Tibial nerve (tissue), 4 donors: Measurements from ENCODE around the gene REV3L.

Experiments used
- CTCF ChIP-seq, 5 experiments: fragments of 200-600 bp in 3 of 5; fragments of 450-650 bp in 2 of 5; sonication (generic) in 3 of 5; IDR thresholded peaks; one replicate each; pipeline ENCODE4 v1.5.1; 2016 to 2019; ENCODE audit warnings: antibody characterized with exemption in 5 of 5, mild to moderate bottlenecking in 3 of 5, moderate library complexity in 2 of 5
- EP300 ChIP-seq, 2 donors: sonication (generic); formaldehyde crosslinking; IDR thresholded peaks; one replicate each; pipeline ENCODE4 v1.6.1; 2017; ENCODE audit warnings: antibody characterized with exemption in 2 of 2, mild to moderate bottlenecking in 1 of 2
- POLR2A ChIP-seq, 2 donors: fragments of 450-650 bp; IDR thresholded peaks; one replicate each; pipeline ENCODE4 v1.6.1; 2017; ENCODE audit warnings: antibody characterized with exemption in 2 of 2, mild to moderate bottlenecking in 2 of 2, moderate library complexity in 2 of 2

- TF ChIP-seq CTCF (IDR thresholded peaks at IDR 0.05) (no peak), POLR2A (IDR thresholded peaks at IDR 0.05) (no peak), EP300 (IDR thresholded peaks at IDR 0.05) (no peak)
Observed at GRCh38 chr6:111480988-111481822, 1.8 kb downstream of the REV3L start.
